GOT3 (cell line): ENCODE data around the gene SKI.
"Not testable (repeated sequence)": the region's sequence is repeated elsewhere in the genome, so short reads cannot be mapped to it uniquely, and the experiment has no call there.

Experiments
- DNase-seq: peaks from one replicate; lab custom pipeline; 2025; ENCODE audit warnings: mixed read lengths; lab: John Stamatoyannopoulos, UW

SKI gene

DNA sequence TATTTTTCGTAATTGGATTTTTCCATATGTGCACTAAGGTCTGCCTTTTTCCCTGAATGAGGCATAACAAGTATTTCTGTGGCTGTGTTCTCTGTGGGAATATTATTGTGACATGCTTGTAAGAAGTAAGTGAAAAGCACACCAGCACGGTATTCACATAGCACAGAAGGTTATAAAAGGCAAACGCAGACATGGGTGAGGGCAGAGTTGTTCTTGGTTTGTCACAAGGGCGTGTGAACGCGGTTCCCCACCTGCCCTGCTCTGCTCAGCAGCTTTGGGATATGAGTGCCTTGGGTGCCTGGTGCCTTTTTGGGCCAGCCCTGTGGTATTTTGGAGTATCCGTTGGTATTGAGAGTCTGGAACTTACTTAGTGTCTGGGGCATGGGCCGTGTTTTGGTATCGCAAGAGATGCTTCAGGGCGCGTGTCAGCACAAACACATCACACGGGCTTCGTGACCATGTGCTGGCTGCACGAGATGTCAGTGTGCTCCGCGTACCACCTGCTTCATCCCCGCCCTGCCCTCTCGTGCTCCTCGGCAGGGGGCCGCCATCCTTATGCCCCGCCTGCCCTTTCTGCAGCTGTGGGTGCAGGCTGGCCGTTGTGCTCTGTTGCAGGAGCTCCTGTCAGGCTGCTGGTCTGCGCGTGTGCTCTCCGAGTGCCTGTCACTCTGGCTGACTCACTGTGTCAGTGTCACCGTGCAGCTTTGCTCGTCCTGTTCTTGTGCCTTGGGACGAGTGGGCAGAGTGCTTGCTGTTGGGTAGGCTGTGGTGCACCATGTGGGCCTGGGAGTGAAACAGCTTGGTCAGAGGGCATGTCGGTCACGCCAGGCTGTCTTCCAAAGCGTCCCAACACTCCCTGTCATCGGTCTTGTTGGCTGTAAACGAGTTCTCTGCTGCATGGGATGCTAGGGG lies 15.0 kb downstream of the SKI start:
- no peak for DNase-seq

DNA sequence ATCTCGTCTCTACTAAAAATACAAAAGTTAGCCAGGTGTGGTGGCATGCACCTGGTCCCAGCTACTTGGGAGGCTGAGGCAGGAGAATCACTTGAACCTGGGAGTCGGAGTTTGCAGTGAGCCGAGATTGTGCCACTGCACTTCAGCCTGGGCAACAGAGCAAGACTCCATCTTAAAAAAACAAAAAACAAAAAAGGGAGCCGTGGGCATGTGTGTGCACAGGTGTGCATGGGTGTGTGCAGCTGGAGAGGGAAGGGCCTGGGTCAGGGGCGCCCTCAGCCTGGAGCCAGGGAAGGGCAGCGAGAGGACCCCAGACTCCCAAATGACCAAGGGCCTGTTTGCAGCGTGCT lies 18.9 kb downstream of the SKI start:
- not testable (repeated sequence) for DNase-seq

GRCh38 chr1:2247760-2248126 lies 19.6 kb downstream of the SKI start:
- no peak for DNase-seq

GRCh38 chr1:2248127-2248826 lies 20.2 kb downstream of the SKI start:
- no peak for DNase-seq

DNA sequence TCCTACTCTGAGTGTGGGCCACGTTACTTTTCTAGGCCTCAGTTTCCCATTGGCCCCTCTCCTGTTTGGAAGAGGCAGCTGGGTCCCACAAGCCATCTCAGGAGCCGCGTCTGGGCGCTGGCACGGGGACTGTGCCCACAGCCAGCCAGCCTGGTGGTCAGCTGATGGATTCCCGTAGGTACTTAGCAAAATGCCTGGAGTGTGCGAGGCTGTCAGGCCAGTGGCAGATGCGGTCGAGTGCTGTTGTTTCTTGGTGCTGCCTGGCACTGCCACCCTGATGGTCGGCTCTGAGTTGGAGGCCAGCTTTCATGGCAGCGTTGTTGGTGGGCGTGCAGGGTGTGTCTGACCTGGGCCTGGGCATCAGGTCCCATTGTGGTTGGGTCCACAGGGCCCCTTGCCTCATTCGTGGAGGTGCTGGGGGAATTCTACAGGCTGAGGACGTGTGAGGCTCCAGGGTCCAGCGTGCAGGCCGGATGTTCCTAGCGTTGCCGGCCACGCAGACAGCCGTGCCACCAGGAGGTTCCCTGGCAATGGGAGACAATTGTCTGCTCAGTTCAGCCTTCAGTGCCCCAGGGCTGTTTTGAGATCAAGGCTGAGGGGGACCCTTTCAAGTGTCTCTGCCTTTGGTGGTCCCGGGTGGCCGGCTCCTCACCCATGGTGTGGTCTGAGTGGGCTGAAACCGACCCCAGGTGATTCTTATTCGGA lies 20.9 kb downstream of the SKI start:
- DNase-seq = no peak

DNA sequence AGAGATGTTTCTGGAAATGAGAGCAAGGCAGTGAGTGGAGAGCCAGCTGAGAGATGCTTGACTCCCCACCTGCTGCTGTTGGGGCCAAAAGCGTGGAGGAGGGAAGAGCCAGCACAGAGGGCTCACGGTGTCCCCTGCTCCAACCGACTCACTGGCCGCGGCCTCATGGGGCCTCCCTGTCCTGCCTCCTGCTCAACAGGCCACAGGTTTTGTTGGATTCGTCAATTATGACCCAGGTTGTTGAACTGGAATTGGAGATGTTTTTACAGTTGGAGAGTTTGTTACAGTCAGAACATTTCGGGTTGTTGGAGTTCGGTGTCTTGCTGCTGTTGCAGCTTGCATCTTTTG lies 21.4 kb downstream of the SKI start:
- no peak for DNase-seq

- DNase-seq = no peak
Measured at GRCh38 chr1:2250721-2251281, 22.7 kb downstream of the SKI start.

DNA sequence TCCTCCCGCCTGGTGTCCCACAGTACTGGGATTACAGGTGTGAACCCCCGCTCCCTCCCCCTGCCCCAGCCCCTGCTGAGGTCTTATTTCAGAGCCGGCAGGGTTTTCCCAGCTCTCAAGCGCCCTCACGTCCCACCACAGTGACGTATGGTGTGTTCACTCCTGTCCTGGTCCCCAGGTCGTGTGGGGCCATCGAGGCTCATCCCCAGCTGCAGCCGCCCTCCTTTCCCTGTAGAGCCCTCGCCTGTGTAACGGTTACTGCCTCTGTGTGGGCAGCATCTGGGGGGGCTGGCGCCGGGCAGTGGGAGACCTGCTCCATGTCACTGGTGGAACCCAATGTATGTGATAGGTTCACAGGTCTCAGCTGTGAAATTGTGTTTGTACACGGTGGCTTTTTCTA lies 23.2 kb downstream of the SKI start:
- no peak for DNase-seq

DNA sequence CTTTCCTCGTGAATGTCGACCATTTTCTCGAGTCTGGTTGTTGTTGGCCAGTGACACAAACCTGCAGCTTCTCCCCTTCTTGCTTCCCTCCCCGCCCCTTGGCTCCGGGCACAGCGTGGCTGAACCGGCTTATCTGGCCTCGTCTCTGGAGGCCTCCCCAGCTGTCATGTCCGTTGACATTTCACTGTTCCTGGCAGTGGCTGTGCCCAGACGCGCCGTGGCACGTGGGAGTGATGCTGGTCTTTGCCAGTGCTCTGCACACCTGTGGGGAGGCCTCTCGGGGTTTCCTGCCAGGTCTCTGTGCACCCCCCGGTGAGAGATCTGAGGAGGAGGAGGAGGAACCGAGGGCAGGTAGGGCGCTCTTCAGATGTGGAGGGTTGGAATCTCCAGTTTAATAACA lies 23.7 kb downstream of the SKI start:
- DNase-seq = no peak

DNA sequence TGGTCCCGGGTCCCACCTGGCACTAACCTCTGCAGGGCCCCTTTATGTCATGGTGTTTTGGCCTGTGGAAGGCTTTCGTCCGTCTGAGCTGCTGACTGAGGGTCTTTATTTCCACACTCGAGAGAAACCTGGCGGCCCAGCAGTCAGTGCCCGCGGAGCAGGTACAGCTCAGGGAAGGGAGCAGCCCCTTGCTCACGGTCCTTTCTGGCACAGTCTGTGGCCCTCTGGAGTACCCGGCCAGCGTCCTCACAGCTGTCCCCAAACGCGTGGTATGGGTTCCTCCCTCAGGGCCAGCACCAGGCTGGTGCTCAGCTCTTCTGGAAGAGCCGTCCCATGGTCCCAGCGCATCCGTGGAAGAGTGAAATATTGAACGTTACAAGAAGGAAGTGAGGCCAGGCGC lies 24.3 kb downstream of the SKI start:
- DNase-seq = no peak

- no peak for DNase-seq
Measured at GRCh38 chr1:2253036-2253796, 25.1 kb downstream of the SKI start.

DNA sequence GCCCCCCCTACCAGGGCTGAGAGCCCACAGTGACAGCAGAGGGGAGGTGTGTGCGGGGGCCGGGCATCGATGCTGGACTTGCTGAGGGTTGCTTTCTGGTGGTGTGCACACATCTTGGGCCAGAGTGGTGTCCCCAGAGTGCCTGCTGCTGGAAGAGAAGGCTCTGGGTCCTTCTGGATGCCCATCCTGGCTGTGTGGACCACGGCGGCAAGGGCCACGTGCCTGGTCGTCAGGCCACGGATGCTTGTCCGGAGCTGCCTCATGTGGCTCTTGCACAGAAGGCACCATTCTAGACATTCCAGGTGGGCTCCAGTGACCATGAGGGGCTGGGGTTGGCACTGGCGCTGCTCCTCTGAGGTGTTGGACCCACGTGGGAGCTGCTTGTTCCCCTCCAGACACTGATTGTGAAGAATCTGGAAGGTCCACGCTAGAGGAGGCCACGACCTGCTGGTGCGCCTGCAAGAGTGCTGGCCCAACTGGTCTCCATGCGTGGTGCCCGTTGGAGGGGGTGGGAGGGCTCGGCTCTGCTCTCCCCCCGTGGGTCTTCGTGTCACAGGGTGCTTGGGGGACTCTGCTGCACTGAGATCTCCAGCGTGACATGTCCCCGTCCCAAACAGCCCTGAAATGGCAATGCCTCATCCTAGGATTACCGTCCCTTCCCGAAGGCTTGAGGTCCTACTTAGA lies 25.8 kb downstream of the SKI start:
- DNase-seq = no peak

GRCh38 chr1:2255047-2255419 lies 26.9 kb downstream of the SKI start:
- DNase-seq = no peak

- no peak for DNase-seq
Measured at GRCh38 chr1:2255420-2256369, 27.6 kb downstream of the SKI start.

GRCh38 chr1:2256435-2257244 lies 28.5 kb downstream of the SKI start:
- DNase-seq = no peak

GRCh38 chr1:2257245-2257627 lies 29.1 kb downstream of the SKI start:
- DNase-seq = no peak

DNA sequence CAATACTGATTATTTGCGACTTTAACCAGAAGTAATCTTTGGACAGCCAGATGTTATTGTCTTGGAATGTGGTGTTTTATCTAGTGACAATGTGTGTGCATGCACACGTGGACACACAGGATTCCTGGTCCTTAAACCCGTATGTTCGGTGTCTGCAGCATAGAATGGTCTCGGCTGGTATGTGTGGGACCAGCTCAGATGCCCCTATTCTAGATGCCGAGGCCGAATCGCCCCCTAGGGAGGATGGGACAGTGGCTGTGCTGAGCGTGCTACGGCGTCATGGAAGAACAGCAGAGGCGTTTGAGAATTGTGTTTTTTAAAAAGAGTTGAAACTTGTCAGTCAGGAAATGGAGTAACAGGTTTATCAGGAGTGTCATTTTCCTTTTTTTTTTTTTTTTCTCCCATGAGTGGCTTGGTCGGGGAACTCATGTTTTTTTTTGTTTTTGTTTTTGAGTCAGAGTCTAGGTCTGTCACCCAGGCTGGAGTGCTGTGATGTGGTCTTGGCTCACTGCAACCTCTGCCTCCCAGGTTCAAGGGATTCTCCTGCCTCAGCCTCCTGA lies 30.1 kb downstream of the SKI start:
- no peak for DNase-seq

GRCh38 chr1:2258996-2259395 lies 30.9 kb downstream of the SKI start:
- DNase-seq = no peak
